Measurements from ENCODE around the gene S100A8.

Gene S100A8

GRCh38 chr1:153401461-153401860 is 10.6 kb upstream of the S100A8 start:
- no peak for FAIRE-seq
- no peak for TF ChIP-seq CTCF (IDR thresholded peaks at IDR 0.05; ENCODE audit: insufficient read depth, missing control alignments)
- no peak for DNase-seq (ENCODE audit: insufficient read length, low spot score)

- TF ChIP-seq CTCF (IDR thresholded peaks at IDR 0.05; ENCODE audit: insufficient read depth, missing control alignments) = no peak
- FAIRE-seq (no peak), DNase-seq (ENCODE audit: insufficient read length, low spot score) (no peak)
Measured at GRCh38 chr1:153400244-153400643, 9.4 kb upstream of the S100A8 start.

GRCh38 chr1:153399401-153400055 is 8.7 kb upstream of the S100A8 start:
- FAIRE-seq (no peak), DNase-seq (ENCODE audit: insufficient read length, low spot score) (no peak)
- TF ChIP-seq CTCF (IDR thresholded peaks at IDR 0.05; ENCODE audit: insufficient read depth, missing control alignments) = no peak

- FAIRE-seq (no peak), DNase-seq (ENCODE audit: insufficient read length, low spot score) (no peak)
- TF ChIP-seq CTCF (IDR thresholded peaks at IDR 0.05; ENCODE audit: insufficient read depth, missing control alignments) = no peak
Measured at GRCh38 chr1:153397924-153398651, 7.2 kb upstream of the S100A8 start.

GRCh38 chr1:153397051-153397923 is 6.4 kb upstream of the S100A8 start:
- DNase-seq (ENCODE audit: insufficient read length, low spot score) (no peak), FAIRE-seq (no peak)
- TF ChIP-seq CTCF (IDR thresholded peaks at IDR 0.05; ENCODE audit: insufficient read depth, missing control alignments) = no peak

- no peak for TF ChIP-seq CTCF (IDR thresholded peaks at IDR 0.05; ENCODE audit: insufficient read depth, missing control alignments)
- DNase-seq (ENCODE audit: insufficient read length, low spot score) = no peak
- FAIRE-seq = no peak
Measured at GRCh38 chr1:153396461-153396860, 5.6 kb upstream of the S100A8 start.

All from D721Med (cell line).